ENCODE measurements around the gene SRPK1. TPM values are rescaled to one million over a fixed set of nuclear protein-coding genes. Genes with fewer than 3 reads are reported as not detected.

SRPK1 gene
- total RNA-seq, 4 donors from 2014 or later = 107 to 155 (median 110) TPM

- in situ Hi-C loops (cut with MboI; ENCODE audit: low pct_ligation_motif_present in 1 of 4, low pct_unique_long_range_greater_than_20kb in 1 of 4, low sequenced_read_pairs in 3 of 4) (no loop called here), intact Hi-C loops (cut with DNase I; ENCODE audit: low total_unique reads) (no loop called here)
- no peaks in the 10 kb centered on the region for H3K9me3 ChIP-seq
- WGBS, 2 donors (ENCODE audit: low coverage in 1 of 2) = 55 to 67% methylated on average over 3 to 4 of the region's 4 CpGs
- no peak overlapping the region for H3K4me3 ChIP-seq
- DNase-seq = no peak
- no peaks in the 10 kb centered on the region for H3K27me3 ChIP-seq
- no peaks in the 10 kb centered on the region for H3K36me3 ChIP-seq
- TF ChIP-seq POLR2A (IDR thresholded peaks at IDR 0.05) (no peak), EP300 (IDR thresholded peaks at IDR 0.05; ENCODE audit: low read depth) (no peak), CTCF (IDR thresholded peaks at IDR 0.05) (no peak), POLR2AphosphoS5 (IDR thresholded peaks at IDR 0.05) (no peak)
- peaks cover 0 to 6% (median 2%) of the 10 kb centered on the region in 4 donors for H3K4me1 ChIP-seq
- H3K27ac ChIP-seq = no peak overlapping the region
These were observed 46.3 kb upstream of the SRPK1 start for GRCh38 chr6:35967076-35967774.

DNA sequence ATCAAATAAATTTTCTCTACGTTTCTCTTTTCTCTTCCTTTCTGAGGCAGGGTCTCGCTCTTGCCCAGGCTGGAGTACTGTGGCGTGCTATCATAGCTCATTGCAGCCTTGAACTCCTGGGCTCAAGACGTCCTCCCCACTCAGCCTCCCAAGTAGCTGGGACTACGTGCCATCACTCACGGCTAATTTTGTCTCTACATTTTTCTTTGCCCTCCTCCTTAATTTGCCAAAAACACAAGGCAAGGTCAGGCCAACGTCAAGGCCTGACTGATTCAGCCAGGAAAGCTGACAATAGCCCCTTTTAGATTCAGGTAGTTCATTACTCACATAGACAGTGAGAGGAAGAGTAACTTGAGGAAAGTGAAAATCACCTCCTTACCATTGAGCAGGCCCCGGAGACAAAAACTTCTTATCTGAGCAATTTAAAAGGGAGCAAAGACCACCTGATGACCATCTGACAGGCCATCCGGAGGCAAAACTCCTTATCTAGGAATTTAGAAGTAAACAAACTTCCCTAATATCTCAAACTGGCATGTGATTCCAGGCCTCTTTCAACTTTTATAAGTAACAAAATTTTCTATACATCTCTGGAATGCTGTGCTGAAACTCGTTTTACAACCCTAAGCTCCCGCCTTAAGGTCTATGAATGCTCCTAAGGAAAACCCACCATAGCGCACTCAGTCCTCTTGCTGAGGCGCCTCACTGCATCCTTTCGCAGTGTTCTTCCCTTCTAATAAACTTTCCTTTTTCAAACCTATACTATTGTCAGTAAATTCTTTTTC lies 42.1 kb upstream of the SRPK1 start:
- no peak overlapping the region for H3K27ac ChIP-seq
- H3K36me3 ChIP-seq = no peaks in the 10 kb centered on the region
- H3K4me1 ChIP-seq = peaks cover 0 to 6% (median 2%) of the 10 kb centered on the region in 4 donors
- H3K9me3 ChIP-seq = no peaks in the 10 kb centered on the region
- WGBS, 2 donors (ENCODE audit: low coverage in 1 of 2) = 80 to 82% methylated on average over 14 of the region's 14 CpGs
- no peaks in the 10 kb centered on the region for H3K27me3 ChIP-seq
- TF ChIP-seq POLR2AphosphoS5 (IDR thresholded peaks at IDR 0.05) = no peak
- TF ChIP-seq CTCF (IDR thresholded peaks at IDR 0.05) = no peak
- no peak overlapping the region for H3K4me3 ChIP-seq
- intact Hi-C loops (cut with DNase I; ENCODE audit: low total_unique reads) (no loop called here), in situ Hi-C loops (cut with MboI; ENCODE audit: low pct_ligation_motif_present in 1 of 4, low pct_unique_long_range_greater_than_20kb in 1 of 4, low sequenced_read_pairs in 3 of 4) (no loop called here)
- no peak for DNase-seq

GRCh38 chr6:35960187-35960586 lies 39.3 kb upstream of the SRPK1 start:
- H3K4me3 ChIP-seq = no peak overlapping the region
- DNase-seq = no peak
- WGBS, 2 donors (ENCODE audit: low coverage in 1 of 2) = 75 to 89% methylated on average over 2 of the region's 2 CpGs
- H3K27ac ChIP-seq = no peak overlapping the region
- intact Hi-C loops (cut with DNase I; ENCODE audit: low total_unique reads) = no loop called here
- H3K9me3 ChIP-seq = no peaks in the 10 kb centered on the region
- no peaks in the 10 kb centered on the region for H3K36me3 ChIP-seq
- H3K27me3 ChIP-seq = no peaks in the 10 kb centered on the region
- no peaks in the 10 kb centered on the region for H3K4me1 ChIP-seq
- no peak for TF ChIP-seq POLR2AphosphoS5 (IDR thresholded peaks at IDR 0.05)
- TF ChIP-seq EP300 (IDR thresholded peaks at IDR 0.05; ENCODE audit: low read depth) = no peak
- no peak for TF ChIP-seq CTCF (IDR thresholded peaks at IDR 0.05)
- in situ Hi-C loops (cut with MboI; ENCODE audit: low pct_ligation_motif_present in 1 of 4, low pct_unique_long_range_greater_than_20kb in 1 of 4, low sequenced_read_pairs in 3 of 4) = no loop called here

DNA sequence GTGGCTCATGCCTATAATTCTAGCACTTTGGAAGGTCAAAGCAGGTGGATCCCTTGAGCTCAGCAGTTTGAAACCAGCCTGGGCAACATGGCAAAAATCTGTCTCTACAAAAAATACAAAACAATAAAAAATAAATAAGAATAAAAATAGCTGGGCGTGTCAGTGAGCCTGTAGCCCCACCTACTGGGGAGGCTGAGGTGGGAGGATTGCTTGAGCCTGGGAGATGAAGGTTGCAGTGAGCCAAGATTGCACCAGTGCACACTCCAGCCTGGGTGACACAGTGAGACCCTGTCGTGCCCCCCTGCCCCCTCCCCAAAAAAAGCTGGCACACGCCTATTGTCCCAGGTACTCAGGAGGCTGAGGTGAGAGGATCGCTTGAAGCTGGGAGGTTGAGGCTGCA lies 35.1 kb upstream of the SRPK1 start:
- Histone ChIP-seq H3K4me3 (no peak overlapping the region), H3K36me3 (no peaks in the 10 kb centered on the region), H3K4me1 (peaks cover 0 to 7% (median 0%) of the 10 kb centered on the region in 4 donors), H3K9me3 (no peaks in the 10 kb centered on the region), H3K27ac (no peak overlapping the region), H3K27me3 (no peaks in the 10 kb centered on the region)
- WGBS, 2 donors (ENCODE audit: low coverage in 1 of 2) = 72% methylated on average over 4 of the region's 4 CpGs; no CpG with 5 or more reads in 1 of the 2 donors
- intact Hi-C loops (cut with DNase I; ENCODE audit: low total_unique reads) (no loop called here), in situ Hi-C loops (cut with MboI; ENCODE audit: low pct_ligation_motif_present in 1 of 4, low pct_unique_long_range_greater_than_20kb in 1 of 4, low sequenced_read_pairs in 3 of 4) (no loop called here)
- no peak for DNase-seq
- TF ChIP-seq POLR2A (IDR thresholded peaks at IDR 0.05) (no peak), CTCF (IDR thresholded peaks at IDR 0.05) (peak in 3 of 5 experiments; percentile 23 to 49 (median 42))
